Sigmoid colon (tissue), 7 donors: ENCODE results near the gene CALCR. TPM values are rescaled to one million over a fixed set of nuclear protein-coding genes. Genes with fewer than 3 reads are reported as not detected.

Experiments
- DNase-seq: peaks from one replicate; pipeline ENCODE4 v3.0.0-alpha.2; 2019
- H3K27ac ChIP-seq, 4 donors: fragments of 200-600 bp; sonication (generic); one replicate each; pipeline ENCODE4 v1.5.1; 2016 to 2019; ENCODE audit warnings: mild to moderate bottlenecking in 1 of 4
- H3K27me3 ChIP-seq, 3 donors: fragments of 200-600 bp; sonication (generic); one replicate each; pipeline ENCODE4 v1.5.1; 2019; ENCODE audit warnings: mild to moderate bottlenecking in 1 of 3
- H3K36me3 ChIP-seq, 4 donors: fragments of 200-600 bp; sonication (generic); one replicate each; pipeline ENCODE4 v1.5.1; 2016 to 2019
- H3K4me1 ChIP-seq, 4 donors: fragments of 200-600 bp; sonication (generic); one replicate each; pipeline ENCODE4 v1.5.1; 2017 to 2019
- H3K4me3 ChIP-seq, 4 donors: fragments of 200-600 bp; sonication (generic); one replicate each; pipeline ENCODE4 v1.5.1; 2017 to 2019; ENCODE audit warnings: mild to moderate bottlenecking in 2 of 4, moderate library complexity in 1 of 4
- H3K9me3 ChIP-seq, 4 donors: fragments of 200-600 bp in 3 of 4; sonication (generic) in 3 of 4; one replicate each; pipeline versions ENCODE4 v1.5.1 to v1.6.1; 2013 to 2019
- EP300 ChIP-seq, 4 donors: sonication (generic); formaldehyde crosslinking; IDR thresholded peaks; one replicate each; pipeline ENCODE4 v1.6.1; 2017; ENCODE audit warnings: antibody characterized with exemption in 4 of 4
- POLR2A ChIP-seq, 2 donors: fragments of 450-650 bp; IDR thresholded peaks; one replicate each; pipeline ENCODE4 v1.6.1; 2016; ENCODE audit warnings: antibody characterized with exemption in 2 of 2, mild to moderate bottlenecking in 2 of 2, moderate library complexity in 2 of 2
- POLR2AphosphoS5 ChIP-seq, 4 donors: sonication (generic); formaldehyde crosslinking; IDR thresholded peaks; one replicate each; pipeline ENCODE4 v1.6.1; 2017; ENCODE audit warnings: antibody characterized with exemption in 4 of 4
- WGBS, 2 donors: extraction: QIAGEN DNeasy Blood & Tissue Kit; methylation state at CpG; one replicate each; pipeline ENCODE4 v1.1.7; 2013; 5-methylcytosine and 5-hydroxymethylcytosine counted together
- intact Hi-C: fragments of 100-400 bp; cut with DNase I; formaldehyde crosslinking; loops from one replicate; pipeline ENCODE4 v1.15.1; 2023
- polyA plus RNA-seq, 3 donors: library from polyadenylated mRNA; stranded (reverse); fragments of 200-250 nt; gene quantifications; one replicate each; pipeline ENCODE4 v1.2.3, GENCODE V29; 2013
- total RNA-seq, 4 donors: library from RNA; depleted of rRNA; stranded (reverse); fragments of >200 nt; gene quantifications; one replicate each; pipeline ENCODE4 v1.1.0, GENCODE V29; 2016
- TF ChIP-seq, protein P1 (sequence below), 4 experiments: fragments of 450-650 bp in 3 of 4; fragments of 200-600 bp in 1 of 4; IDR thresholded peaks; one replicate each; pipeline ENCODE4 v1.5.1; 2016 to 2019; ENCODE audit warnings: antibody characterized with exemption in 4 of 4, mild to moderate bottlenecking in 3 of 4, moderate library complexity in 2 of 4
- donor health status: healthy with polysubstance abuse.
- donor health status: Bipolar disorder and iron deficiency.
- donor health status: healthy.

Gene CALCR
- total and polyA plus RNA-seq, 7 donors: 0.03 TPM; not detected in 6

GRCh38 chr7:93559639-93560491 lies 14.7 kb downstream of the CALCR start:
- no peak overlapping the region for H3K27ac ChIP-seq
- H3K4me3 ChIP-seq: no peak overlapping the region
- intact Hi-C loops: no loop called here
- WGBS, 2 donors: 73 to 76% methylated on average over 3 of the region's 3 CpGs
- DNase-seq: no peak
- H3K27me3 ChIP-seq: no peaks in the 10 kb centered on the region
- no peaks in the 10 kb centered on the region for H3K36me3 ChIP-seq
- H3K4me1 ChIP-seq: no peaks in the 10 kb centered on the region
- TF ChIP-seq EP300 (IDR thresholded peaks at IDR 0.05) (no peak), POLR2A (IDR thresholded peaks at IDR 0.05) (no peak), POLR2AphosphoS5 (IDR thresholded peaks at IDR 0.05) (no peak)
- no peaks in the 10 kb centered on the region for H3K9me3 ChIP-seq

GRCh38 chr7:93558705-93559614 lies 15.6 kb downstream of the CALCR start:
- TF ChIP-seq, protein P1, sequence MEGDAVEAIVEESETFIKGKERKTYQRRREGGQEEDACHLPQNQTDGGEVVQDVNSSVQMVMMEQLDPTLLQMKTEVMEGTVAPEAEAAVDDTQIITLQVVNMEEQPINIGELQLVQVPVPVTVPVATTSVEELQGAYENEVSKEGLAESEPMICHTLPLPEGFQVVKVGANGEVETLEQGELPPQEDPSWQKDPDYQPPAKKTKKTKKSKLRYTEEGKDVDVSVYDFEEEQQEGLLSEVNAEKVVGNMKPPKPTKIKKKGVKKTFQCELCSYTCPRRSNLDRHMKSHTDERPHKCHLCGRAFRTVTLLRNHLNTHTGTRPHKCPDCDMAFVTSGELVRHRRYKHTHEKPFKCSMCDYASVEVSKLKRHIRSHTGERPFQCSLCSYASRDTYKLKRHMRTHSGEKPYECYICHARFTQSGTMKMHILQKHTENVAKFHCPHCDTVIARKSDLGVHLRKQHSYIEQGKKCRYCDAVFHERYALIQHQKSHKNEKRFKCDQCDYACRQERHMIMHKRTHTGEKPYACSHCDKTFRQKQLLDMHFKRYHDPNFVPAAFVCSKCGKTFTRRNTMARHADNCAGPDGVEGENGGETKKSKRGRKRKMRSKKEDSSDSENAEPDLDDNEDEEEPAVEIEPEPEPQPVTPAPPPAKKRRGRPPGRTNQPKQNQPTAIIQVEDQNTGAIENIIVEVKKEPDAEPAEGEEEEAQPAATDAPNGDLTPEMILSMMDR (IDR thresholded peaks at IDR 0.05): no peak
- TF ChIP-seq POLR2A (IDR thresholded peaks at IDR 0.05) (no peak), POLR2AphosphoS5 (IDR thresholded peaks at IDR 0.05) (no peak), EP300 (IDR thresholded peaks at IDR 0.05) (no peak)
- Histone ChIP-seq H3K9me3 (no peaks in the 10 kb centered on the region), H3K36me3 (no peaks in the 10 kb centered on the region), H3K4me1 (no peaks in the 10 kb centered on the region), H3K27ac (peak overlapping the region in 1 of 4 donors; percentile 28), H3K27me3 (no peaks in the 10 kb centered on the region), H3K4me3 (no peak overlapping the region)
- DNase-seq: no peak
- 68 to 79% methylated on average over 3 of the region's 3 CpGs for WGBS, 2 donors
- intact Hi-C loops: no loop called here

GRCh38 chr7:93551931-93552330 lies 22.6 kb downstream of the CALCR start:
- no peaks in the 10 kb centered on the region for H3K36me3 ChIP-seq
- no peak overlapping the region for H3K27ac ChIP-seq
- H3K4me3 ChIP-seq: no peak overlapping the region
- H3K9me3 ChIP-seq: no peaks in the 10 kb centered on the region
- no peaks in the 10 kb centered on the region for H3K4me1 ChIP-seq
- TF ChIP-seq, protein P1 (IDR thresholded peaks at IDR 0.05): no peak
- no peak for TF ChIP-seq EP300 (IDR thresholded peaks at IDR 0.05)
- TF ChIP-seq POLR2A (IDR thresholded peaks at IDR 0.05): no peak
- TF ChIP-seq POLR2AphosphoS5 (IDR thresholded peaks at IDR 0.05): no peak
- no peak for DNase-seq
- intact Hi-C loops: loop anchor here (5.0 kb wide), 1 partner anchor 305 kb away; no protein-coding TSS in a partner anchor
- 74 to 88% methylated on average over 2 of the region's 2 CpGs for WGBS, 2 donors
- no peaks in the 10 kb centered on the region for H3K27me3 ChIP-seq

- intact Hi-C loops: loop anchor here (5.0 kb wide), 1 partner anchor 304 kb away; no protein-coding TSS in a partner anchor
- no peaks in the 10 kb centered on the region for H3K9me3 ChIP-seq
- 23 to 26% methylated on average over 6 of the region's 6 CpGs for WGBS, 2 donors
- H3K36me3 ChIP-seq: no peaks in the 10 kb centered on the region
- TF ChIP-seq EP300 (IDR thresholded peaks at IDR 0.05) (no peak), POLR2AphosphoS5 (IDR thresholded peaks at IDR 0.05) (no peak), POLR2A (IDR thresholded peaks at IDR 0.05) (no peak)
- TF ChIP-seq, protein P1 (IDR thresholded peaks at IDR 0.05): peak in 1 of 4 experiments; percentile 17
- H3K4me1 ChIP-seq: no peaks in the 10 kb centered on the region
- H3K27ac ChIP-seq: no peak overlapping the region
- H3K27me3 ChIP-seq: no peaks in the 10 kb centered on the region
- DNase-seq: no peak
- H3K4me3 ChIP-seq: no peak overlapping the region
Measured at GRCh38 chr7:93551063-93551895, 23.2 kb downstream of the CALCR start.
